ENCODE measurements around the gene SCP2. TPM values are rescaled to one million over a fixed set of nuclear protein-coding genes. Genes with fewer than 3 reads are reported as not detected.

Gene SCP2, protein sequence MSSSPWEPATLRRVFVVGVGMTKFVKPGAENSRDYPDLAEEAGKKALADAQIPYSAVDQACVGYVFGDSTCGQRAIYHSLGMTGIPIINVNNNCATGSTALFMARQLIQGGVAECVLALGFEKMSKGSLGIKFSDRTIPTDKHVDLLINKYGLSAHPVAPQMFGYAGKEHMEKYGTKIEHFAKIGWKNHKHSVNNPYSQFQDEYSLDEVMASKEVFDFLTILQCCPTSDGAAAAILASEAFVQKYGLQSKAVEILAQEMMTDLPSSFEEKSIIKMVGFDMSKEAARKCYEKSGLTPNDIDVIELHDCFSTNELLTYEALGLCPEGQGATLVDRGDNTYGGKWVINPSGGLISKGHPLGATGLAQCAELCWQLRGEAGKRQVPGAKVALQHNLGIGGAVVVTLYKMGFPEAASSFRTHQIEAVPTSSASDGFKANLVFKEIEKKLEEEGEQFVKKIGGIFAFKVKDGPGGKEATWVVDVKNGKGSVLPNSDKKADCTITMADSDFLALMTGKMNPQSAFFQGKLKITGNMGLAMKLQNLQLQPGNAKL
- total RNA-seq, result 122 and 131 TPM in 2 replicates

DNA sequence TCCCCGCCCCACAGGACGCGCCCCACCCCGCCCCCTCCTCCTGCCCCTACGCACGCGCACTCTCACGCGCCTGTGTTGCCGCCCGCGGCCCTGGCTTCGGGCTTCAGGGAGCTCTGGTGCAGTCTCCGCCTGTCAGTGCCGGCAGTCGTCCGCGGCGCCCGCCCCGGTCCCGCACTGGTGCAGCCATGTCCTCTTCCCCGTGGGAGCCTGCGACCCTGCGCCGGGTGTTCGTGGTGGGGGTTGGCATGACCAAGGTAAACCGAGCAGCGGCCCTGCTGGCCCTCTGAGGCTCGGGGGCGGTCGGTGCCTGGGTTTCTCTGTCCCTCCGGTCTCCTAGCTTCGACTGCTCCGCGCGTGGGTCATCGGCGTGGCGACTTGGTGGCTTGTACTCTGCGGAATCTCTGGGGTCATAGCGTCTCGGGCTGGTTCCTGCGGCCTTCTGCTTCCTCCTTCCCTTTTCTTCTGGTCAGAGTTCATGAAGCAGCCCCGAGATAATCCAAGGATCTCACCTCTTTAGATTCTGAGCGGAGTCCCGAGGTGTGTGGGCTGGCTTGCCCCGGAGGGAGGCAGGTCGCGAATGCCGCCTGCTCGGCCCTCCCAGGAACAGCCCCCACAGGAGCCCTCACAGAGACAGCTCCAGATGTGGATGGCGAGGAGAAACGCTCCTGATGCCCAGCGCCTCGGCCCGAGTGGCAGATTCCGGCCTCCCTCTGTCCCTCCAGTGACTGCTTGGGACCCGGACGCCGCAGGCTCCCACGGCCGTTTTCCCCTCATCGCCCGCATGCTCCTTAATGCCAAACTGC is at the start of gene SCP2:
Gene SCP2 (plus strand): TSS at position 65 of the 803 bp plus-strand sequence. CDS start 121 bp downstream, at position 186.

DNA sequence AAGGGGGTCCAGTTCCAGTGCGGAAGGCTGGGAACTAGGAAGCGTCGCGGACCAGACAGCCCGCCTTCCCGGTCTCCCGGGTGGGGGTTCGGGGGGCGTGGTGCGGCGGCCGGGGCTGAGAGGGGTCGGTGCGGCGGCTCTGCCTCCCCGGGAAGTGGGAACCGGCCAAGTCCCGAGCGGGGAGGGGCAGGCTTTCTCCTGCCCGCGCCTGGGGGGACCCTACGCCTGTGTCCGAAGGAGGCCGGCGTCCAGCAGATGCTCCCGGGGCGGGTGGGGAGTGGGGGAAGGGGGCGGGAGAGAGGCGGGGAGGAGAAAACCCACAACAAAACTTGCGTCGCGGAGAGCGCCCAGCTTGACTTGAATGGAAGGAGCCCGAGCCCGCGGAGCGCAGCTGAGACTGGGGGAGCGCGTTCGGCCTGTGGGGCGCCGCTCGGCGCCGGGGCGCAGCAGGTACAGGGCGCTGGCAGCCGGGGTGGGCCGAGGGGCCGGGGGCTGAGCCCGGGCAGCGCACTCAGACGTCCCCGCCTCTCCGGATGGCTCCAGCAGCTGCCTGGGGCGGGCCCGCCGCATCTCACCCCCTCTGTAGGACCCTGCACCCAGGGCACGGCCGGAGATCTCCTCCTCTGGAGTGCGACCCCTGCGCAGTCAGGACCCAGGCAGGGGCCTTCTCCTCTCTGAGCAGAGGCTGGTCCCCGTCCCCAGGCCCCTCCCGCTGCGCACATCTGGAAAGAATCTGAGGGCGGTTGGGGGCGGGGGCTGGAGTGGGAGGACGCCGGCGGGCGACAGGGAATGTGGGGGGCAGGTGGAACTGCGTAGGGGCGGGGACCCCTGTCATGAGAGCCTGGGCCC is 135.0 kb downstream of the SCP2 start, which contains the start of gene PODN:
Gene PODN (plus strand): TSS at position 355 of the 849 bp plus-strand sequence. CDS start 7,643 bp downstream, outside the sequence.

Other genes starting within 250 kb of the SCP2 start
- gene COA7, start 228.9 kb upstream of the SCP2 start, total RNA-seq, result 13.7 and 14.0 TPM in 2 replicates
- gene ZYG11B, start 200.8 kb upstream of the SCP2 start, total RNA-seq, result 22.5 and 26.7 TPM in 2 replicates
- gene ZYG11A, start 84.5 kb upstream of the SCP2 start, total RNA-seq, result 0.56 and 0.63 TPM in 2 replicates
- 7.7 and 31.6 TPM in 2 replicates for gene ECHDC2, start 5.5 kb upstream of the SCP2 start, total RNA-seq
- gene PODN, start 134.9 kb downstream of the SCP2 start, total RNA-seq, result 0.45 and 1.4 TPM in 2 replicates
- gene SLC1A7, start 215.4 kb downstream of the SCP2 start, total RNA-seq, result 0.09 TPM in 1 of 2 replicates, not detected in the other

All from endothelial cell of coronary artery (primary cell).